ENCODE measurements around the gene HIVEP3.

HIVEP3 gene

GRCh38 chr1:41844781-41845272 lies 73.9 kb downstream of the HIVEP3 start:
- no peak for DNase-seq

GRCh38 chr1:41844255-41844654 lies 74.5 kb downstream of the HIVEP3 start:
- no peak for DNase-seq

GRCh38 chr1:41842993-41843755 lies 75.5 kb downstream of the HIVEP3 start:
- DNase-seq: no peak

- DNase-seq: no peak
Measured at GRCh38 chr1:41842326-41842725, 76.4 kb downstream of the HIVEP3 start.

GRCh38 chr1:41840592-41841246 lies 78.0 kb downstream of the HIVEP3 start:
- DNase-seq: no peak

DNA sequence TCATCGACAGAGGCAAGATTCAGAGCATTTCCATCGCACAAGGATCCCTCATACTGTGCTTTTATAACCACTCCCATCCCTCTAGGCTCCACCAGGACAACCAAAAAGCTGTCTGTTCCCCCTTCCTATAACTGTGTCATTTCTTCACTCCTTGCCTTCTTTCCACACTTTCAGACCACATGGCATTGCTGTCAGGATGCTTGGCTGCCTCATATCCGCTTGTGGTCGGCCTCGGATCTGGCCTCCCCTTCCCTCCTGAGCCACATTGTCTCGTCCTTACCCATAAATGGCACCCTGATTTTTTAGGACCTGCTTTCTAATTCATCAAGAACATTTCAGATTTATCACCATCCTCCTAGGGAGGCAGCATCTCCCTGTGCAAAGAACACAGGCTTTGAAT lies 80.5 kb downstream of the HIVEP3 start:
- DNase-seq: no peak

DNA sequence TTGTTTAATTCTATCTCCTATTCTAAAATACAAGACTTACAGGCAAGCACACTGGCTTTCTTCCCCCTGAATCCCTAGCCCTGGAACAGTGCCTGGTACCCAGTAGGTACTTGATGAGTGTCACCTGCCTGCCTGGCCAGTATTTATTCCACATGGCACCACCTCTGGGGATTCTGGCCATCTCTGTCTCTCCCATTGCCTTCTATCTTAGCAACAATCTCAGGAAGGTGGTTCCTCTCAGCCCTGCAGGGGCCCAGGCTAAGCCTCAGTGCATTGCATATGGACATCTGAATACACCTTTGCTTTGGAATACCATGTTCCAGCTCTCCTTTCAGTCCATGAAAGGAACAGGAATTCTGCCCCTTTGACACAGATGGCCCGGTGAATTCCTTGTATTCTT lies 81.0 kb downstream of the HIVEP3 start:
- no peak for DNase-seq

- DNase-seq: no peak
Measured at GRCh38 chr1:41835485-41835884, 83.2 kb downstream of the HIVEP3 start.

- DNase-seq: no peak
Measured at GRCh38 chr1:41833519-41834000, 85.2 kb downstream of the HIVEP3 start.

DNA sequence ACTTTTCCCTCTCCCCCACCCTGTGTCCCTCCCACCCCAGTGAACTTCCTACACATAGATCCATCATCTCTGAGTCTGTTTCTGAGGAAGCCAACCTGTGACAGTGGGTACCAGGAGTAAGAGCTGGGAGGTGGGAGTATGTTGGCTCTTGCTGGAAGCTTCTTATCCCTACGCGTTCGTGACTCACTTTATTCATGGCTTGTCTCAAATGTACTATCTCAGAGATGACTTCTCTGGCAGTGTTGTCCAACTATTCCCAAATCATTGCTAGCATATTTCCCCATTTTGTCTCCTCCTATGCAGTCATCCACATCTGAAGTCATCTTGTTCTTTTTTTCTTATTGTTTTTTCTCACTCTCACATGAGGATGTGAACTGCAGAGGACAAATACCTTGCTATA lies 88.0 kb downstream of the HIVEP3 start:
- no peak for DNase-seq

DNA sequence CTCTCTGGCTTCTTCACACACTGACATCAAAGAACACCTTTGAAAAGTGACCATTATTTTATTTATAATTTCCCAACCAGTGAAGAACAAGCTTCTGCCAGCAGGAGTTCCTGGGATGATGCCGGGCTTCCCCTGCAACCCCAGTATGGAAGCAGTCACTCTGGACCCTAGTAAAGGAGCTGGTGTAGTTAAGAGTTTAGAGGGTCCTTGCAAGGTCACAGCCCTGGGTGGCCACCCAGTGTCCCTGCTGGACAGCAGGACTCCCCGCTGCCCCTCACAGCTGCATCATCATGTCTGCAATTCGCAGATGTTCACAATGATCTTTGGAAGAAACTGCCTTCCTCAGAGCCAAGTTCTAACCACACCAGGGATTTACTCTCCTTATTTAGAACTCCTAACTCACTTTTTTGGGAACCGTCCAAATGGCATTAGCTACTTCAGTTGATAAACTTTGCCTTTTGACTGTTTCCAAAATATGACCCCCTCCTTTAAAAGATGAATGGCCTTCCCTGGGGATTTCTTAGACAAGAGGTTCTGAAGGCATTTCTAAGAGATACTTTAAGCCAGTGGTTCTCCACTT lies 90.6 kb downstream of the HIVEP3 start:
- no peak for DNase-seq

DNA sequence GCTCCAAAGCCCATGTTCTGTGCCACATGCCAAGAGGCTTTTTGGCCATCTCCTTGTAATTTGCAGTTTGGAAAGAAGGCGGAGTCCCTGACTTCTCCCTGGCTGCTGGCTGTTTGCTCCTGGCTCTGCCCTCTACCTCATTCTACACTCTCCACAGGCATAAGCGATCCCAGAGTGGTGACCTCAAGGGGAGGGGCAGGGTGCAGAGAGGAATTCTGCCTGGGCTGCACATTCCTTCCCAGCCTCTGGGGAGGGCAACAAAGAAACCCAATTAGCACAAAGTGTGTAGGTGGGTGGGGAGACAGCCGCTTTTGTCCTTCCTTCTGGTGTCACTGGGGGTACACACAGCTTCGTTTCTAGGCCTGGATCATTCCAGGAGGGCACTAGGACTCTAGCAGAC lies 95.3 kb downstream of the HIVEP3 start:
- DNase-seq: no peak

- no peak for DNase-seq
Measured at GRCh38 chr1:41822866-41823265, 95.9 kb downstream of the HIVEP3 start.

GRCh38 chr1:41819843-41820242 lies 98.9 kb downstream of the HIVEP3 start:
- no peak for DNase-seq

- no peak for DNase-seq
Measured at GRCh38 chr1:41819069-41819468, 99.7 kb downstream of the HIVEP3 start.

GRCh38 chr1:41816061-41816460 lies 102.7 kb downstream of the HIVEP3 start:
- no peak for DNase-seq

DNA sequence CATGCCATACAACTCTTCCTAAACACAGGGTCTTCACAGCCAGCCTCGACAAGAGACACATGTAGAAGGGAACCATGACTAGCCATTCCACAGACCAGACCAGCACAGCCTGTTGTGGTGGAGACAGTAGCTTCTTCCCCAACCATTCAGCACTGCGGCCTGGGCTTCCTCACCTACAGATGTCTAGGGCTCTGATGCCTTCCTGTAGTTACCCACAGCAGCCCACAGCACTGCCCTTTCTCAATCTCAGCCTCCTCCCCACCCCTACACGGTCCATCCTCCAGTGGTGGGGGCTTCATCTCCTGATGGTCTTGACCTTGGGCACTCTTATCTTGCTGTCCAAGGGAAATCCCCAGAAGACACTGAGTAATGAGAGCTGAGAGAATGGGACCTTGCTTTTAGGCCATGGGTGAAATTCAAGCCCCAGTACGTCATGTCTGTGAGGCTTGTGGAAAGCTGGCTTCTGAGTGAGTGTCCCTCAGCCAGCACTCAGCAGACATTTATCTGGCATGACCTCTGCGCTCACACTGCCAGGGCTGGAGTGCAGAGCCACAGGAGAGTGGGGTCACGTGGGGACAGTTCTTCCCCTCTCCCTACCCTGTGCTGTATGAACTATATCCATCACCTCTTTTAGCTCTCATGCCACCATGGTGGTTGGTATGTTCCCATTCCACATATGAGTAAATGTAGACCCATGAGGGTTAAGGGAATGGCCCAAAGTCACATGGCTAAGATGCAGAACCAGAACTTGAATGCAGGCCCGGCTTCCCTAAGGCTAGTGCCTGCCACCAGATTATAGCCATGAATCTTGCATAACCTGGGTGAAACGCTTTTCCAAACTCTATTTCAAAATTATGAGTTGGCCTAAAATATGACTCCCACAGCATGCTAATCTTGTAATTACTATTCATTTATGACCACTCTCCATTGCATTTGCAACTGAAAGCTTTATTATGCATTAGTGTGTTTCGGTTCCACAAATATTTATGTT lies 104.7 kb downstream of the HIVEP3 start:
- DNase-seq: no peak

DNA sequence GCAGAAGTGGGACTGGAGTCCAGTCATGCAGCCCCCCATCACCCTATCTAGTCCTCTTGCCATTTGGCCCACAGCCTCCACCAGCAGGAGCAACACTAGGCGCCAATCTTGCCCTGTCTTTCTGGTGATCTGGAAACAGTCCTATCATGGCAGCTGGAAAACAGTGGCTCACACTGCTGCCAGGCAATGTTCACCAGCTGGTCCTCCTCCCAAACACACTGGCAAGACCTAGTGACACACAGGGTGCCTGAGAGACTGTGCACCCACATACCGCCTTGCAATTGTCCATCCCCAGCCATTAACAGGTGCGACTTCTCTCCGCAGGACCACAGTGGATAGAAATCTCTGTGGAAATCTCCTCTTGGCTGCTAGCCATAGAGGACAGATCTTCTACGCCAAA lies 105.5 kb downstream of the HIVEP3 start:
- no peak for DNase-seq

- DNase-seq: no peak
Measured at GRCh38 chr1:41812453-41812852, 106.3 kb downstream of the HIVEP3 start.

DNA sequence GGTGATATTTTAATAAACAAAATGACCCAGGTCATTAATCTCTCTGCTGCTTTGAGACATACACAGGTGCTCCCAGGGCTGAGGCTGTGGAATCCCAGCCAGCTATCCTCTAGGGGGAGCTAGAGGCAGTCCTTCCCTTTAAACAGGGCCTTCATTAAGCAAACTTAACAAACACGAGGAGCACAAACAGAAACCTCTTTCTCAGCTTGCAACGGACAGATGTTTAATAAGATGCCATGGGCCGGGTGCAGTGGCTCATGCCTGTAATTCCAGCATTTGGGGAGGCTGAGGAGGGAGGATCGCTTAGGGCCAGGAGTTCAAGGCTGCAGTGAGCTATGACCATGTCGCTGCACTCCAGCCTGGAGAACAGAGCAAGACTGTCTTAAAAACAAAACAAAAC lies 106.7 kb downstream of the HIVEP3 start:
- peak; percentile 81 for DNase-seq

DNA sequence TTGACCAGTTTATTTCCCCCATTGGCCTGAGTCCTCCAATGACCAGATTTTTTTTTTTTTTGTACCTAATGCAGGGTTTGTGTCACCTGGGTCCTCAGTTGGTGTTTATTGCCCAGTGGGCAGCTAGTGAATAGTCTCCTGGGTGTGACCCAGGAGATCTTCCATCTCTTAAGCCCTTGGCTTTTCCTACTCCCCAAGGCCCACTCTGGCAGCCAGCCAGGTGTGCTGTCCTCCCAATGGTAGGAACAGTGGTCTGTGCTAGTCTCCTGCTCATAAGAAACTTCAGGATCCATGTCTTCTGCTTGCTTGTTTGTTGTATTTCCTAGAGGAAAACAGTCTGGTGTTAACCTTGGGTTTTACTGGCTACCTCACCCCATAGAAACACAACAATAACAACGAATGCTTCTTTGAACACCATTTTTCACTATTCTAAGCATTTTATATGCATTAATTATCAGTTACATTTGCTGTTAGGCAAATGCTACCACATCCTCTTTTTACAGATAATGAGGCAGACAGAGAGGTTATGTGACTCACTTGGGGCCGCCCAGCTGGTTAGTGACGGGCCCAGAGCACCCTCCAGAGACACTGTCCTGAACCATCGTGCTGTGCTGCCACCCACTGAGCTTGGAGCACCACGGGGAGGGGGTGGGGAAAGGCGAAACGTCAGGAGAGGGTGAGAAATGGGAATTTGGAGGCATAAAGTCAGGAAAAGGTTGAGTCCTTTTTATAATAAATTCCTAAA lies 107.5 kb downstream of the HIVEP3 start:
- no peak for DNase-seq

GRCh38 chr1:41810446-41810845 lies 108.3 kb downstream of the HIVEP3 start:
- peak; percentile 68 for DNase-seq

All from RPMI8226 (cell line).